ENCODE data around the gene BATF.

- TF ChIP-seq, protein P1, sequence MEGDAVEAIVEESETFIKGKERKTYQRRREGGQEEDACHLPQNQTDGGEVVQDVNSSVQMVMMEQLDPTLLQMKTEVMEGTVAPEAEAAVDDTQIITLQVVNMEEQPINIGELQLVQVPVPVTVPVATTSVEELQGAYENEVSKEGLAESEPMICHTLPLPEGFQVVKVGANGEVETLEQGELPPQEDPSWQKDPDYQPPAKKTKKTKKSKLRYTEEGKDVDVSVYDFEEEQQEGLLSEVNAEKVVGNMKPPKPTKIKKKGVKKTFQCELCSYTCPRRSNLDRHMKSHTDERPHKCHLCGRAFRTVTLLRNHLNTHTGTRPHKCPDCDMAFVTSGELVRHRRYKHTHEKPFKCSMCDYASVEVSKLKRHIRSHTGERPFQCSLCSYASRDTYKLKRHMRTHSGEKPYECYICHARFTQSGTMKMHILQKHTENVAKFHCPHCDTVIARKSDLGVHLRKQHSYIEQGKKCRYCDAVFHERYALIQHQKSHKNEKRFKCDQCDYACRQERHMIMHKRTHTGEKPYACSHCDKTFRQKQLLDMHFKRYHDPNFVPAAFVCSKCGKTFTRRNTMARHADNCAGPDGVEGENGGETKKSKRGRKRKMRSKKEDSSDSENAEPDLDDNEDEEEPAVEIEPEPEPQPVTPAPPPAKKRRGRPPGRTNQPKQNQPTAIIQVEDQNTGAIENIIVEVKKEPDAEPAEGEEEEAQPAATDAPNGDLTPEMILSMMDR (conservative IDR thresholded peaks at IDR 0.05), result no peak
- no peak for TF ChIP-seq EZH2 (IDR thresholded peaks at IDR 0.05; ENCODE audit: low read depth)
Measured at GRCh38 chr14:75519394-75519793, 2.9 kb upstream of the BATF start.
